GM23338 (cell line): ENCODE data around the gene GRIN2A. TPM values are rescaled to one million over a fixed set of nuclear protein-coding genes. Genes with fewer than 3 reads are reported as not detected.

Experiments
- ATAC-seq: fragments of 200-7000 bp; cut with Tn5 transposase; 3 replicates; pipeline ENCODE4 v1.9.1; 2020
- DNase-seq: peaks from one replicate; pipeline ENCODE4 v3.0.0-alpha.2; 2015; ENCODE audit warnings: low spot score
- H2AFZ ChIP-seq: fragments of 200-600 bp; sonication (generic); 2 replicates; pipeline ENCODE4 v1.8.0; 2016; ENCODE audit warnings: antibody characterized with exemption, mild to moderate bottlenecking, moderate library complexity
- H3F3A ChIP-seq: fragments of 200-600 bp; sonication (generic); replicated peaks from 2 replicates; pipeline ENCODE4 v1.8.0; 2017; ENCODE audit warnings: antibody characterized with exemption, mixed run types, low read depth
- H3K27ac ChIP-seq: fragments of 200-600 bp; sonication (generic); 2 replicates; pipeline ENCODE4 v1.6.1; 2016; ENCODE audit warnings: low read depth
- H3K27me3 ChIP-seq: fragments of 200-600 bp; sonication (generic); 2 replicates; pipeline ENCODE4 v1.8.0; 2016; ENCODE audit warnings: mild to moderate bottlenecking, mixed run types, moderate library complexity; ENCODE audit not compliant: insufficient read depth
- H3K36me3 ChIP-seq: fragments of 200-600 bp; sonication (generic); 2 replicates; pipeline ENCODE4 v1.8.0; 2016; ENCODE audit warnings: mild to moderate bottlenecking; ENCODE audit not compliant: insufficient read depth
- H3K4me1 ChIP-seq: fragments of 200-600 bp; sonication (generic); 2 replicates; pipeline ENCODE4 v1.8.0; 2016; ENCODE audit warnings: mild to moderate bottlenecking, moderate library complexity; ENCODE audit not compliant: insufficient read depth
- H3K4me2 ChIP-seq: fragments of 200-600 bp; sonication (generic); 2 replicates; pipeline ENCODE4 v1.7.1; 2017; ENCODE audit warnings: mixed run types
- H3K4me3 ChIP-seq: fragments of 200-600 bp; sonication (generic); 2 replicates; pipeline ENCODE4 v1.6.1; 2016; ENCODE audit warnings: mixed run types
- H3K79me2 ChIP-seq: fragments of 200-600 bp; sonication (generic); replicated peaks from 2 replicates; pipeline ENCODE4 v1.8.0; 2017; ENCODE audit warnings: mild to moderate bottlenecking; ENCODE audit not compliant: insufficient read depth
- H3K9me2 ChIP-seq: fragments of 200-600 bp; sonication (generic); 2 replicates; pipeline ENCODE4 v1.8.0; 2017; ENCODE audit not compliant: insufficient read depth
- H4K20me1 ChIP-seq: fragments of 200-600 bp; sonication (generic); replicated peaks from 2 replicates; pipeline ENCODE4 v1.8.0; 2017; ENCODE audit warnings: mild to moderate bottlenecking; ENCODE audit not compliant: insufficient read depth
- H3K27ac Mint-ChIP-seq: 2 replicates; pipeline ENCODE4 v1.8.0; 2020; ENCODE audit warnings: inconsistent platforms, mild to moderate bottlenecking, moderate library complexity, mixed read lengths
- H3K27me3 Mint-ChIP-seq: 3 replicates; pipeline ENCODE4 v1.8.0; 2022; ENCODE audit warnings: low read depth, mild to moderate bottlenecking, moderate library complexity, mixed read lengths, inconsistent platforms; ENCODE audit not compliant: insufficient read depth, poor library complexity
- H3K36me3 Mint-ChIP-seq: 3 replicates; pipeline ENCODE4 v1.8.0; 2021; ENCODE audit warnings: low read depth, mild to moderate bottlenecking, inconsistent platforms, moderate library complexity, mixed read lengths
- H3K4me1 Mint-ChIP-seq: 3 replicates; pipeline ENCODE4 v1.8.0; 2020; ENCODE audit warnings: mild to moderate bottlenecking, inconsistent platforms, mixed read lengths
- H3K4me3 Mint-ChIP-seq: 3 replicates; pipeline ENCODE4 v1.8.0; 2021; ENCODE audit warnings: moderate library complexity, mild to moderate bottlenecking, inconsistent platforms, mixed read lengths
- H3K9me3 Mint-ChIP-seq: 3 replicates; pipeline ENCODE4 v1.8.0; 2020; ENCODE audit warnings: moderate library complexity, mild to moderate bottlenecking, inconsistent platforms, mixed read lengths
- CREB1 ChIP-seq: fragments of 250-450 bp; sonication (Bioruptor Pico); IDR thresholded peaks from 2 replicates; pipeline ENCODE4 v1.5.0; 2020; ENCODE audit warnings: low read depth, mild to moderate bottlenecking, moderate library complexity
- CTCF ChIP-seq, 2 experiments: fragments of 200-600 bp in 1 of 2; sonication (generic) in 1 of 2; conservative IDR thresholded peaks; 2 replicates each; pipeline versions ENCODE4 v1.5.1 to v1.6.1; 2016 to 2017; ENCODE audit warnings: antibody characterized with exemption in 2 of 2, low read depth in 2 of 2, mild to moderate bottlenecking in 2 of 2, moderate library complexity in 1 of 2
- ETS1 ChIP-seq: IDR thresholded peaks from 2 replicates; pipeline ENCODE4 v1.6.1; 2016; ENCODE audit warnings: antibody characterized with exemption
- EZH2 ChIP-seq: fragments of 200-600 bp; sonication (generic); IDR thresholded peaks from one replicate; pipeline ENCODE4 v1.8.0; 2017; ENCODE audit warnings: antibody characterized with exemption, mild to moderate bottlenecking, low read depth; ENCODE audit not compliant: unreplicated experiment
- NANOG ChIP-seq: IDR thresholded peaks from 2 replicates; pipeline ENCODE4 v1.6.1; 2016; ENCODE audit warnings: antibody characterized with exemption, borderline replicate concordance
- STAT1 ChIP-seq: IDR thresholded peaks from one replicate; pipeline ENCODE4 v1.6.1; 2016; ENCODE audit warnings: antibody characterized with exemption; ENCODE audit not compliant: unreplicated experiment
- ZNF331 ChIP-seq: fragments of 250-450 bp; sonication (Bioruptor Pico); IDR thresholded peaks from 2 replicates; pipeline ENCODE4 v1.5.0; 2020; ENCODE audit warnings: low read depth, mild to moderate bottlenecking, moderate library complexity
- ZNF462 ChIP-seq: fragments of 250-450 bp; sonication (Bioruptor Pico); IDR thresholded peaks from 2 replicates; pipeline ENCODE4 v1.5.0; 2020; ENCODE audit warnings: mild to moderate bottlenecking, moderate library complexity
- polyA plus RNA-seq: library from polyadenylated mRNA; unstranded; fragments of >200 nt; fragmentation: Nextera tagmentation; extraction: Ambion mirVana; gene quantifications from 2 replicates; pipeline ENCODE4 v1.2.1, GENCODE V29; 2016
- total RNA-seq: library from RNA; depleted of rRNA; stranded (reverse); fragments of >200 nt; shearing (Covaris generic); gene quantifications from 2 replicates; pipeline ENCODE4 v1.2.3, GENCODE V29; 2014

Gene GRIN2A
- total and polyA plus RNA-seq, 2 experiments from 2014 or later, result 0.89 to 5.1 TPM

GRCh38 chr16:9706217-9706836, 475.9 kb downstream of the GRIN2A start (continued):
- TF ChIP-seq STAT1 (no peak), ETS1 (no peak), ZNF462 (CRISPR knock-in tag) (no peak)

GRCh38 chr16:9703731-9704130, 478.5 kb downstream of the GRIN2A start:
- H3K4me3 Mint-ChIP-seq, result no peak overlapping the region
- Histone ChIP-seq H3K27ac (no peak overlapping the region), H3K4me1 (peaks cover 41% of the 10 kb centered on the region), H3K36me3 (no peaks in the 10 kb centered on the region), H2AFZ (peak overlapping the region; percentile 75; the same call in 1 of the 2 replicates), H3F3A (no peaks in the 10 kb centered on the region), H3K4me2 (0 out of 2 replicates have a peak overlapping the region, but pooled peaks have one; percentile 37), H3K9me2 (peaks cover 14% of the 10 kb centered on the region), H4K20me1 (no peaks in the 10 kb centered on the region), H3K79me2 (no peaks in the 10 kb centered on the region), H3K4me3 (no peak overlapping the region), H3K27me3 (no peaks in the 10 kb centered on the region)
- H3K9me3 Mint-ChIP-seq, result peaks cover 3% of the 10 kb centered on the region; the same call in 2 of the 3 replicates
- DNase-seq (no peak), ATAC-seq (no peak)
- no peak overlapping the region for H3K27ac Mint-ChIP-seq
- peaks cover 28% of the 10 kb centered on the region for H3K4me1 Mint-ChIP-seq
- H3K27me3 Mint-ChIP-seq, result peaks cover 6% of the 10 kb centered on the region
- 0 out of 3 replicates have a peak, but pooled peaks cover 5% of the 10 kb centered on the region for H3K36me3 Mint-ChIP-seq
- TF ChIP-seq EZH2, result no peak
- no peak for TF ChIP-seq ZNF331 (CRISPR knock-in tag)
- TF ChIP-seq CTCF (conservative IDR thresholded peaks at IDR 0.05; ENCODE audit: low read depth in 2 of 2), result no peak
- no peak for TF ChIP-seq NANOG
- TF ChIP-seq CREB1 (CRISPR knock-in tag), result no peak
